Upper lobe of left lung (tissue), 4 donors: ENCODE data around the gene LCE6A.

Experiments used
- CTCF ChIP-seq, 6 experiments: fragments of 450-650 bp in 4 of 6; fragments of 200-600 bp in 2 of 6; sonication (generic) in 2 of 6; IDR thresholded peaks; one replicate each; pipeline ENCODE4 v1.5.1; 2016 to 2019; ENCODE audit warnings: antibody characterized with exemption in 6 of 6
- EP300 ChIP-seq, 4 donors: sonication (generic); formaldehyde crosslinking; IDR thresholded peaks; one replicate each; pipeline ENCODE4 v1.5.1; 2017; ENCODE audit warnings: antibody characterized with exemption in 4 of 4, control low read depth in 2 of 4
- POLR2A ChIP-seq, 4 donors: fragments of 450-650 bp; IDR thresholded peaks; one replicate each; pipeline ENCODE4 v1.5.1; 2016 to 2017; ENCODE audit warnings: antibody characterized with exemption in 4 of 4, mild to moderate bottlenecking in 2 of 4
- POLR2AphosphoS5 ChIP-seq, 2 donors: sonication (generic); formaldehyde crosslinking; IDR thresholded peaks; one replicate each; pipeline ENCODE4 v1.5.1; 2017; ENCODE audit warnings: antibody characterized with exemption in 2 of 2

DNA sequence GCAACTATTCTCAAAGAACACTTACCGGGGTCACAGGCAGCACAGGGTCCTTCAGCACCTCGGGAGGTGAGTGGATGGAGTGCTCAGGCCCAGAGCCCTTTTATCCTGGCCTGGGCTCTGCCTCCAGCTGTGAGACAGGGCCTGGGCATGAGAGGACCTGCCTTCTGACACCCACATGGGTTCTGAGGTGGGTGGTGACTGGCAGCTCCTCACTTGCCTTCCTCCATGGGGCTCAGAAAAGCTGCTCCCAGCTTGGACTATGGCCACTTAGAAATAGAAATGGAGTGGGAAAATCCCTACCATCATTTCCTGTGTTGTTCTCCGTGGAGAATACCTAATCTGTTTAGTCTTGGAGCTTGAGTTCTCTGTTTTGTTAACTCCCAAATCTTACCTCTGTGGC is 36.1 kb upstream of the LCE6A start, which contains the start of gene LCE1C:
- TF ChIP-seq CTCF (IDR thresholded peaks at IDR 0.05): no peak
- TF ChIP-seq POLR2A (IDR thresholded peaks at IDR 0.05): no peak
- no peak for TF ChIP-seq POLR2AphosphoS5 (IDR thresholded peaks at IDR 0.05)
- TF ChIP-seq EP300 (IDR thresholded peaks at IDR 0.05): no peak
